ENCODE data around the gene DCTN3.

DCTN3 gene

GRCh38 chr9:34623374-34624235 lies 3.3 kb upstream of the DCTN3 start:
- no peak for DNase-seq (ENCODE audit: low read depth in 2 of 2)

DNA sequence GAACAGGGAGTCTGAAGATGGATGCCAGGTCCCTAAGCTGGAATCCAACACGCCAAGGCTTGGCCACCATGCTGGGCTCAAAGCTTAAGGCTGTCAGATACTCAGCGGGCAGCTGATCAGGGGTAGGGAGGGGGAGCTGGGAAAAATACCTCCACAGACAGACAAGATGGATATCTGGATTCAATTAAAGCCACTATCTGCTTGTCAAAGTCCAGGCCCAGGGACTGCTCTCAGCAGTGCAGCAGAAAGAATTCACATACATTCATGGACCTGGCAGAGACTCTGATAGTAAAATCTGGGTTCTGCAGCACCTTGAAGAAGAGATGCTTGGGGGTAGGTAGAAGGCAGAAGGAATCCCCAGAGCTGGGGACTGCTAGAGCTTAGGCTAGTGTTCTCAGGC lies 5.2 kb downstream of the DCTN3 start:
- DNase-seq (ENCODE audit: low read depth in 2 of 2), result no peak

- peak; percentile 23 to 31 for DNase-seq (ENCODE audit: low read depth in 2 of 2)
Measured at GRCh38 chr9:34612788-34613390, 7.4 kb downstream of the DCTN3 start.

- peak; percentile 37 to 52 for DNase-seq (ENCODE audit: low read depth in 2 of 2)
Measured at GRCh38 chr9:34611811-34612787, 8.2 kb downstream of the DCTN3 start, which contains the start of gene RPP25L. Gene RPP25L, minus strand, starts transcription at chr9:34612097. Its CDS starts 801 bp downstream, at chr9:34611296.

- DNase-seq (ENCODE audit: low read depth in 2 of 2), result no peak
Measured at GRCh38 chr9:34611251-34611810, 9.0 kb downstream of the DCTN3 start.

GRCh38 chr9:34610434-34611206 lies 9.7 kb downstream of the DCTN3 start:
- no peak for DNase-seq (ENCODE audit: low read depth in 2 of 2)

DNA sequence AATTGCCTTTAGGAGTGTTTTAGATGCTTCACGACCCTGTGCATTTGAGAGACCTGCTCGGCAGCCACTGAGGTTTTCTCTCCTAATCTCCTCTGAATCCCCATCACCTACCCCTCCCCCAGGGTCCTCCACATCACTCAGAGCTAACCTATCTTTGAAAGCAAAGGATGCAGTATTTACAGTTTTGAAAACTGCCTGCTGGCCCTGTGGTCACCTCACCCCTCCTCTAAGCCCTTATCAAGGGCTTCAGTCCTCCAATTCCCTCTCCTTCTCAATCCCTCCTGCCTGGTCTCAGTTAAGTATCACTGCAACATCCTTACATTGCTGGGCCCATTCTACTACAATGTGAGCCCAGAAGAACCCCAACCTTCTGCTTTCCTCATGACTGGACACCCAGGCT lies 13.0 kb downstream of the DCTN3 start:
- DNase-seq (ENCODE audit: low read depth in 2 of 2), result no peak

- no peak for DNase-seq (ENCODE audit: low read depth in 2 of 2)
Measured at GRCh38 chr9:34606905-34607304, 13.4 kb downstream of the DCTN3 start.

DNA sequence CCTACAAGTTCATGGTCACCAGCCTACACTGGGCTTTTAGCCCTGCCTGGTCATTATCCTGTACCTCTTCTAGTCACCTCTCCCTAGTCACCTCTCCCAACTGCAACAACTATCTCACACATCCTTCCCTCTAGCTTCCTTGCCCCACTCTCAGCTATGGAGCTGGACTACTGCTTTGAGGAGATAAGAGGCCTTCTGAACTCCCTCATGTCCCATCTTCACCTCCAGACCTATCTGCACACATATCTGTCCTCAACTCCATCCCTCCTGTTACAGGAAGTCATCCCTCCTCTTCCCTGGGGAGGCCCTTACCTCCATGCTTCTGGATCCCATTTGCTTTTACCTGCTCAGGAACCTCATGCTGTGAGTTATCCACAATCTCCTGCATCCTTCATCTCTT lies 14.1 kb downstream of the DCTN3 start:
- DNase-seq (ENCODE audit: low read depth in 2 of 2), result no peak

DNA sequence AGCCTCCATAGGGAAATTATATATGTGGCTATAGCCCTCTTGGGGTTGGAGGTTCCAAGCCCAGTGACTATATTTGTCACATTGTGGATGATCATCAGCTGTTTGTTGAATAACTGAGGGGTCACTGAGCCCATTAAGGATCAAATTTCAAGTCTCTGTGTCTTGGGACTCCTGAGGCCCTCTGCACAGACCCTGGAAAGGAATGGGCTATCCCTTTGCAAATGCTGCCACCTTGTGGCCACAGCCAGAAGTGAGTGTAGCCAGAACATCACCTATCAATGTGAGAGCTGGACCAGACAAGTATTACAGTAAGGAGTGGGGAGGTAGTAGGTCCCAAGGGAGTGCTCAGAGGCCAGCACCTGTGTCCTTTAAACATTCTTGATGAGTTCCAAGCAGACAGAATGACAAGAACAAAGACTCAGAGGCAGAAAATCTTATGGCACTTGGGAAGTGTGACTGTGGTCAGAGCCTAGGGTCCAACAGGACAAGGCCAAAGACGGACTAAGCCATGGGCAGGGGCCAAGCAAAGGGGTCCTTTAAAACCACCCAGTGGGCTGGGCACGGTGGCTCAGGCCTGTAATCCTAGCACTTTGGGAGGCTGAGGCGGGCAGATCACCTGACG lies 16.6 kb downstream of the DCTN3 start:
- DNase-seq (ENCODE audit: low read depth in 2 of 2), result peak; percentile 15 to 21

DNA sequence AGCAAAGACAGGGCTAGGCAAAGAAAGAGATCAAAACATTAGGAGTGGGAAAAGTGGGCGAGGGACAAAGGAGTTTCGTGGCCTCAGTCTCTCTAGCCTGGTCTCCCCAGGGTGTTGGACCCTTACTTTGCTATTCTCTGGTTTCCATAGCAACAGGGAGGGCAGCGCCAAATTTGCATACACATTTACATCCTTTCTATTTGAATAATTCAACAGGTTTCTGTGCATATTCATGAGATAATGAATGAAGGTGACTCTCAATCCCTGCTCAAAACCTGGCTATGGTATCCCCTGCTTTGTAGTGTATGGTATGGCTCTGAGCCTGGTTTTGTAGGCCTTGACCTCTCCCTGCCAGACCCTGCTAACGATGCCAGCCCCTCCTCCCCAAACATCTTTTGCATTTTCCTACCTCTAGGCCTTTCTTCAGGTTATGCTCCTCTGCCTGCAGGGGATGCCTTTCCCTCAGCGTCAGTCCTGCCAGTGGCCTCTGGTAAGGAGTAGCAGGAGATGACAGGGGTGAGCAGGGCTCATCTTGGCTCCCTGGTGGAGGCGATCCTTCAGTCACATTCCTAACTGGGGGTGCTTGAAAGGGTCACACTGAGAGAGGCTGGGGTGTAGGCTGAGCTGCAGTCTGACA lies 18.2 kb downstream of the DCTN3 start:
- DNase-seq (ENCODE audit: low read depth in 2 of 2), result no peak

- DNase-seq (ENCODE audit: low read depth in 2 of 2), result no peak
Measured at GRCh38 chr9:34600908-34601307, 19.4 kb downstream of the DCTN3 start.

- no peak for DNase-seq (ENCODE audit: low read depth in 2 of 2)
Measured at GRCh38 chr9:34599546-34599945, 20.7 kb downstream of the DCTN3 start.

DNA sequence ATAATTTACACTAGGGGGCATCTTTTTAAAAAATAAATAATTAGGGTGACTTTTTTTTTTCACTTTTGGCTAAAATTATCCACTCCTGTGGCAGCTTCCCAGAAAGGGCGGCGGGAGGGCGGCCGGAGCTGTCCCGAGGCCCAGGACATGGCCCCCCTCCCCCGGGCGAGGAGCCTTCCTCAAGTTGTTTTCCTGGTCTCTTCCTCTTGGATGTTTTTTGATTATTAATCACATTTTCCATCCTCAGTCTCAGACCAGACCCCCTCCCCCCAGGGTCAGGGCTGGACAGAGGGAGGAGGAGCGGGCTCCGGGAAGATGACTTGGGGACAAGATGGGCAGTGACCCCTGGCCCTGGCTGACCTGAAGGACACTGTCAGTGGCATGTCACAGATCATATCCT lies 26.1 kb downstream of the DCTN3 start:
- no peak for DNase-seq (ENCODE audit: low read depth in 2 of 2)

DNA sequence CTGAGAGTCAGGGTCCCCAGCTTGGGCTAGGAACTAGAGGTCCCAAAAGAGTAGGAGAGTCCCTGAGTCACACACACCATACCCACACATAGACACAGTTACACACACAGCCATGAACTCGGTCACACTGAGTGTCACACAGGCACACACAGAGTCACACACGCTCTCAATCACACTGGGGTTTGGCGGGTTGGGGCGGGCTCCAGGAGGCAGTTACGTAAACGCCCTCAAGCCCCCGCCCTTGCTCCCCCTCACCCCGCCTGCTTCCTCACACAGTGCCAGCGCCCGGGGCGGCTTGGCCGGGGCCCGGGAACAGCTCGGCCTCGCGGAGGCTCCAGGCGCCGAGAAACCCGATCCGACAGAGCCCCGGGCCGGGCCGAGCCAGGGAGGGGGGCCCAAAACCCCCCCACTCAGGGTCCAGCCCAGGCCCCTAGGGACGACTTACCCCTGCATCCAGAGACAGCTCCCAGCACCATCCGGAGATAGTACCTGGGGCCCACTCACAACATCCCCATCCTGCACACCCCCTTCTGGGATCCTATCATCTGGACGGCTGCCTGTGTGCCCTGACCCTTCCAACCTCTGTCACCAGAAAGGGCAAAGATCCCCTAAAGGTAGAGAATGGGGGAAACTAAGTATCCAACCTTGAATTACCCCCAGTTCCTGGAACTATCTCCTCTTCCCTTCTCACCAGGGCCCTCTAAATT lies 27.2 kb downstream of the DCTN3 start:
- no peak for DNase-seq (ENCODE audit: low read depth in 2 of 2)

DNA sequence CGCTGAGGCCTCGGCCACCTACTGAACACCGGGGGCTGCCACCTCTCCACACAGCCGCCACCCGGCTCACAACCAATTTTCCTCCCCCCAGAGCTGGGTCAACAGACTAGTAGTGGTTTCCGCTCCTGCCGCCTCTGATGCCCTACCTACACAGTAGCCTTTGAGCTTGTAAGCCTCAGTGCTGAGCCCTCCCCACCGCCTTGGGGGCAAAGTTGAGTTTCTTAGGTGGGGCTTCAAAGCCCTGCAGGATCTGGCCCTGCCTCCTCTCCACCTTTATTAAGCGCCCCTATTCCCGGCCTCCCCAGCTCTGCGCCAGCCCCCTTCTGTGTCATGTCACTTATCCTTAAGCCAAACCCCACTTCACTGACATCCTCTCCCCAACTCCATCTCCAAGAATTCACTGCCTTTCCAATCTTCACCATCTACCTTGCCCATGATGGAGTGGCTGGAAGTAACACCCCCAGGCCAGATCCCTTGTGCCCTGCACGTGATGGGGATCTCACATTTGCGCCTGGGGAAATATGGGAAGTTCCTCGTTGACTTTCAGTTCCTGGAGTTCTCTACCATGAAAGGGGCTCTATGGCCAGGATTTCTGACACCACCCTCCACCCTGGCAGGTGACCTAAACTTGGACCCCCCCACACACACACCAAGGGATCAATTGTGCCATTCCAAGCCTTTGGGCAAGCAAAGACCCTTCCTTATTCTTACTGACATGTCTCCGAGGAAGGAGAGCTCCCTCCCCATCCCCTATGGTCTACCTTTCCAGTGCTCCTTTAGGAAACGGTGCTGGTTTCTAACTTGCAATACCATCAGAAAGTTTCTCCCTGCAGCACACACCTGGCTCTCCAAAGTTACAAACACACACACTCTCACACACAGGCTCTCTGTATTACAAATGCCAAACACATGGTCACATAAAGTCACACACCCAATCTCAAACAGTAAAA lies 28.1 kb downstream of the DCTN3 start:
- no peak for DNase-seq (ENCODE audit: low read depth in 2 of 2)

DNA sequence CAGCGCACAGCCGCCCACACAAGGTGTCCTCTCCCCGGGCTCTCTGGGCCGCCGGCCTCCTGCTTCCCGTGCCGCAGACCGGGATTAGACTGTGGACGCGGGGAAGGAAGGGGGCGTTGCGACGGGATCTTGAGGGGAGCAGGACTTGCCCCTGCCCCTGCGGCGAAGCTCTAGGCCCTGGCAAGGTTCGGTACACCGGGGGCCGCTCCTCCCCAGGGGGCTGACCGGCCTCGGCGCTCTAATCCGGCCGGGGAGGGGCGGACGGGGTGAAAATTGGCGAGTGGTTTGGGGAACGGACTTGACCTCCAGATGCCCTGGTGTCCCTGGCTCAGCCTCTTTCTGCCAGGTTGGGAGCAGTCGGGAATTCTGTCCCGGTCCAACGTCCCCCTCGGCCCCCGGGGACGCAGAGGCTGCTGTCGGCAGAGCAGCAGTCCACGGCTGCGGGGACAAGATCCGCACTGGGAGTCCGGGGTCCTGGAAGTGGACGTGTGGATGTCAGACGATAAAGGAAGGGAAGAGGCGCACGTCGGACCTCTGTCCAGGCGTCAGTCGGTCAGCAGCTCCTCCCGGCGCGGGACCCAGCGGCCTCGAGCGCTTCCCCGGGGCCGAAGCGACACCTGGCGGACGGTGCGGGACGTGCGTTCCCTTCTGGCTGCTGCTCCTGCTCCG lies 28.9 kb downstream of the DCTN3 start:
- no peak for DNase-seq (ENCODE audit: low read depth in 2 of 2)

Measured in fibroblast of skin of left biceps (primary cell).